B cell (primary cell): ENCODE data around the gene BACE1-AS.

Source experiments
- EZH2 ChIP-seq: IDR thresholded peaks from 2 replicates; pipeline ENCODE4 v1.6.1; 2012; ENCODE audit warnings: borderline replicate concordance, low read depth, mild to moderate bottlenecking, moderate library complexity, low read length; ENCODE audit not compliant: insufficient read depth, poor library complexity, severe bottlenecking
- TF ChIP-seq, protein P1 (sequence below): fragments of 200-600 bp; IDR thresholded peaks from one replicate; pipeline ENCODE4 v1.8.0; 2022; ENCODE audit warnings: antibody characterized with exemption, mild to moderate bottlenecking

DNA sequence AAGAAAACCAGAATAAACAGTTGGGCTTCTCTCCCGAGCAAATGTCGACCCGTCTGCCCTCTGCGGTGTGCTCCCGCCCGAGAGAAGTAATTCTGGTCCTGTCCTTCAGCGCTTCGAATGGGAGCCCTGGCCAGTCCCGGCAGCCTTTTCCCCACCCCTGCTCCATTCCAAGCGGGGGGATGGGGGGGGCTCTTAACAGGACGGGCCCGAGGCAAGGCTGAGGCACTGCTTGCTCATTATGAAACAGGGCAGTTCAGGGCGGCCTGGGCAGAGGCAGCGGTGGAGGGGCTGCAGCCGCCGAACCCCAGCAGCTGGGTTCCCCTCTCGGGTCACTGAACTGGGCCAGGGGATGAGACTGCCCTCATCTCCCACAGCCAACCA, 9.1 kb downstream of the BACE1-AS start:
- TF ChIP-seq, protein P1, sequence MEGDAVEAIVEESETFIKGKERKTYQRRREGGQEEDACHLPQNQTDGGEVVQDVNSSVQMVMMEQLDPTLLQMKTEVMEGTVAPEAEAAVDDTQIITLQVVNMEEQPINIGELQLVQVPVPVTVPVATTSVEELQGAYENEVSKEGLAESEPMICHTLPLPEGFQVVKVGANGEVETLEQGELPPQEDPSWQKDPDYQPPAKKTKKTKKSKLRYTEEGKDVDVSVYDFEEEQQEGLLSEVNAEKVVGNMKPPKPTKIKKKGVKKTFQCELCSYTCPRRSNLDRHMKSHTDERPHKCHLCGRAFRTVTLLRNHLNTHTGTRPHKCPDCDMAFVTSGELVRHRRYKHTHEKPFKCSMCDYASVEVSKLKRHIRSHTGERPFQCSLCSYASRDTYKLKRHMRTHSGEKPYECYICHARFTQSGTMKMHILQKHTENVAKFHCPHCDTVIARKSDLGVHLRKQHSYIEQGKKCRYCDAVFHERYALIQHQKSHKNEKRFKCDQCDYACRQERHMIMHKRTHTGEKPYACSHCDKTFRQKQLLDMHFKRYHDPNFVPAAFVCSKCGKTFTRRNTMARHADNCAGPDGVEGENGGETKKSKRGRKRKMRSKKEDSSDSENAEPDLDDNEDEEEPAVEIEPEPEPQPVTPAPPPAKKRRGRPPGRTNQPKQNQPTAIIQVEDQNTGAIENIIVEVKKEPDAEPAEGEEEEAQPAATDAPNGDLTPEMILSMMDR: no peak
- TF ChIP-seq EZH2: no peak
